Endothelial cell of umbilical vein (primary cell): ENCODE measurements around the gene LSM3. TPM values are rescaled to one million over a fixed set of nuclear protein-coding genes. Genes with fewer than 3 reads are reported as not detected.

Source experiments
- BruUV-seq: library from RNA; stranded (reverse); fragments of 400-500 nt; replicated peaks from 2 replicates; lab custom pipeline; 2021; lab: Mats Ljungman, UMichigan
- CTCF ChIA-PET: fragments of 300-600, 350-600 bp; sonication (Branson Sonifier 250); formaldehyde crosslinking; loops from one replicate; lab custom pipeline; 2021; ENCODE audit warnings: antibody characterized with exemption, inconsistent platforms; lab: Charles Lee
- POLR2A ChIA-PET: fragments of 300-600, 350-600 bp; sonication (Branson Sonifier 250); formaldehyde crosslinking; loops from one replicate; lab custom pipeline; 2021; ENCODE audit warnings: antibody characterized with exemption, inconsistent platforms; lab: Charles Lee
- DNase-seq: peaks from one replicate; pipeline ENCODE4 v3.0.0-alpha.2; 2011; ENCODE audit warnings: low read depth, low spot score
- FAIRE-seq: peaks from 2 replicates; lab custom pipeline; 2011; peaks lifted over from hg19 to GRCh38; lab: Jason Lieb, UNC
- H2AFZ ChIP-seq: 2 replicates; pipeline ENCODE4 v1.6.0; 2012; ENCODE audit warnings: low read depth, low read length, control low read depth, inconsistent platforms
- H3K27ac ChIP-seq: 2 replicates; pipeline ENCODE4 v1.5.1; 2011; ENCODE audit warnings: low read depth, mild to moderate bottlenecking, control low read depth, low read length, moderate library complexity; ENCODE audit not compliant: insufficient read depth
- H3K27me3 ChIP-seq, 2 experiments: 2 replicates each; pipeline versions ENCODE4 v1.6.0 to v1.6.1; 2011; ENCODE audit warnings: low read length in 2 of 2, mixed read lengths in 1 of 2; ENCODE audit not compliant: control insufficient read depth in 2 of 2, insufficient read depth in 2 of 2
- H3K36me3 ChIP-seq, 2 experiments: 2 replicates in 1 of 2; 3 replicates in 1 of 2; pipeline ENCODE4 v1.5.1; 2011; ENCODE audit warnings: low read length in 2 of 2, mild to moderate bottlenecking in 1 of 2, moderate library complexity in 1 of 2; ENCODE audit not compliant: control insufficient read depth in 2 of 2, insufficient read depth in 2 of 2; ENCODE audit errors: extremely low read depth in 1 of 2
- H3K4me1 ChIP-seq: 3 replicates; pipeline ENCODE4 v1.5.1; 2011; ENCODE audit warnings: mild to moderate bottlenecking, low read length; ENCODE audit not compliant: control insufficient read depth, insufficient read depth; ENCODE audit errors: extremely low read depth
- H3K4me2 ChIP-seq: 2 replicates; pipeline ENCODE4 v1.6.1; 2011; ENCODE audit warnings: low read length, control low read depth, mixed read lengths; ENCODE audit not compliant: insufficient read depth
- H3K4me3 ChIP-seq, 3 experiments: fragments of 200-600 bp in 1 of 3; sonication (generic), shearing (Covaris generic) in 1 of 3; replicated peaks in 1 of 3; 2 replicates each; pipeline ENCODE4 v1.5.1; 2011 to 2016; ENCODE audit warnings: control low read depth in 3 of 3, low read length in 3 of 3, mild to moderate bottlenecking in 2 of 3, inconsistent platforms in 1 of 3, low read depth in 1 of 3, moderate library complexity in 1 of 3; ENCODE audit not compliant: insufficient read depth in 1 of 3
- H3K79me2 ChIP-seq: 2 replicates; pipeline ENCODE4 v1.6.0; 2012; ENCODE audit warnings: low read length, inconsistent platforms; ENCODE audit not compliant: control insufficient read depth, insufficient read depth
- H3K9ac ChIP-seq: replicated peaks from 2 replicates; pipeline ENCODE3; 2011; ENCODE audit warnings: low read length, control low read depth; ENCODE audit not compliant: insufficient read depth; ENCODE audit errors: extremely low read depth
- H3K9me1 ChIP-seq: replicated peaks from 3 replicates; pipeline ENCODE4 v1.6.0; 2011; ENCODE audit warnings: mild to moderate bottlenecking, low read length; ENCODE audit not compliant: control insufficient read depth, insufficient read depth; ENCODE audit errors: extremely low read depth
- H3K9me3 ChIP-seq: replicated peaks from 2 replicates; pipeline ENCODE4 v1.5.1; 2012; ENCODE audit warnings: low read length, inconsistent platforms; ENCODE audit not compliant: control insufficient read depth, insufficient read depth
- H4K20me1 ChIP-seq: replicated peaks from 2 replicates; pipeline ENCODE3; 2011; ENCODE audit warnings: mild to moderate bottlenecking, low read length; ENCODE audit not compliant: control insufficient read depth, insufficient read depth; ENCODE audit errors: extremely low read depth
- EZH2 ChIP-seq: IDR thresholded peaks from 2 replicates; pipeline ENCODE4 v1.6.1; 2012; ENCODE audit warnings: borderline replicate concordance, low read depth, mild to moderate bottlenecking, moderate library complexity, low read length, inconsistent platforms; ENCODE audit not compliant: severe bottlenecking
- FOS ChIP-seq: IDR thresholded peaks from 2 replicates; pipeline ENCODE4 v1.6.1; 2011; ENCODE audit warnings: mild to moderate bottlenecking, low read length, moderate library complexity, borderline replicate concordance; ENCODE audit not compliant: insufficient read depth
- GATA2 ChIP-seq: IDR thresholded peaks from 2 replicates; pipeline ENCODE4 v1.7.0; 2011; ENCODE audit warnings: low read depth, mild to moderate bottlenecking, moderate library complexity, mixed read lengths, low read length; ENCODE audit not compliant: insufficient read length, insufficient read depth
- JUN ChIP-seq: IDR thresholded peaks from 2 replicates; pipeline ENCODE4 v1.6.1; 2011; ENCODE audit warnings: borderline replicate concordance, low read depth; ENCODE audit not compliant: insufficient read length, insufficient read depth
- MYC ChIP-seq: IDR thresholded peaks from one replicate; pipeline ENCODE4 v1.6.1; 2011; ENCODE audit warnings: mild to moderate bottlenecking, low read depth, low read length
- POLR2A ChIP-seq: IDR thresholded peaks from 2 replicates; pipeline ENCODE4 v1.6.1; 2012; ENCODE audit warnings: low read depth, mild to moderate bottlenecking, control low read depth, low read length
- POLR2AphosphoS5 ChIP-seq: IDR thresholded peaks from 2 replicates; pipeline ENCODE4 v1.6.1; 2012; ENCODE audit warnings: low read depth, mild to moderate bottlenecking, control low read depth, low read length, moderate library complexity; ENCODE audit not compliant: insufficient read depth
- dilution Hi-C: fragments of 300-500 bp; cut with MboI; formaldehyde crosslinking; loops from one replicate; pipeline ENCODE4 v1.15.0; 2019; ENCODE audit warnings: low sequenced_read_pairs; ENCODE audit not compliant: extremely low pct_ligation_motif_present
- intact Hi-C: fragments of 100-400 bp; cut with micrococcal nuclease; formaldehyde crosslinking; loops from one replicate; pipeline ENCODE4 v1.10.0; 2022
- polyA plus RNA-seq, 4 experiments: library from polyadenylated mRNA; depleted of rRNA in 3 of 4; stranded (reverse) in 3 of 4; unstranded in 1 of 4; fragments of >200 nt; gene quantifications; 2 replicates each; pipeline versions ENCODE4 v1.2.1 to v1.2.3, GENCODE V29; 2011 to 2012; ENCODE audit warnings: missing spikeins in 1 of 4
- total RNA-seq: library from RNA; stranded (reverse); gene quantifications from 2 replicates; pipeline ENCODE4 v1.2.3, GENCODE V29; 2021
- TF ChIP-seq, protein P1 (sequence below): IDR thresholded peaks from 2 replicates; pipeline ENCODE4 v1.6.1; 2011; ENCODE audit not compliant: insufficient read depth, insufficient read length
- TF ChIP-seq, protein P2 (sequence below), 2 donors: IDR thresholded peaks; 1 replicate in 1 of 2; 2 replicates in 1 of 2; pipeline ENCODE4 v1.5.1; 2011; ENCODE audit warnings: low read length in 2 of 2, mild to moderate bottlenecking in 2 of 2, moderate library complexity in 2 of 2, control low read depth in 1 of 2, inconsistent platforms in 1 of 2, low read depth in 1 of 2; ENCODE audit not compliant: insufficient read depth in 1 of 2; ENCODE audit errors: extremely low read depth in 1 of 2

Gene LSM3
- total and polyA plus RNA-seq, 2 donors (not counting 3 experiments of a cell fraction or from before 2014, with no cell fraction given), result 4.4 to 13.0 TPM

DNA sequence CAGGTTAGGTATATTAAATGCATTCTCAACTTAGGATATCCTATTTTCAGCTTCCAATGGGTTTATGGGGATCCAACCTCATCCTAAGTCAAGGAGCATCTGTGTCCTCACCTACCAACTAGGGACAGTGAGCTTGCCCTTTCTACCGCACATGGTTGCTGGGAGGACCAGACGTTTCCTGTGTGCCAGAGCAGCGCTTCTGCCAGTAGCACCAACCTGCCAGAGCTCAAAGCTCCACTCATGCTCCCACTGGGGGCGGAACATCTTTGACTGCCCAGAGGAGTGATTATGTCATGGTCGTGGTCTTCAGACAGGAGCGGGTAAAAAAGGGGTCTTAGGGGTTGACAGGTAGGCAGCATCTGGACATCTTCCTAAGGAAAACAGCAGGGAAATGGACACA lies 25.0 kb upstream of the LSM3 start:
- peaks cover 2% of the 10 kb centered on the region for H3K4me1 ChIP-seq
- no peaks in the 10 kb centered on the region for H3K79me2 ChIP-seq
- H3K4me2 ChIP-seq, result no peak overlapping the region
- no peaks in the 10 kb centered on the region for H4K20me1 ChIP-seq
- H3K9me3 ChIP-seq, result no peaks in the 10 kb centered on the region
- no peak overlapping the region for H2AFZ ChIP-seq
- CTCF ChIA-PET, result interaction anchor here (1.2 to 2.3 kb wide), 4 partner anchors 9 to 257 kb away, joined by 5 to 8 read pairs (median 6); no protein-coding TSS in a partner anchor
- no peaks in the 10 kb centered on the region for H3K9me1 ChIP-seq
- BruUV-seq, result no TSS peak
- no peak for DNase-seq
- H3K9ac ChIP-seq, result no peak overlapping the region
- no peak overlapping the region for H3K27ac ChIP-seq
- FAIRE-seq, result no peak
- H3K36me3 ChIP-seq, result peaks cover 12 to 26% of the 10 kb centered on the region in 2 experiments
- dilution Hi-C loops (no loop called here), intact Hi-C loops (no loop called here)
- no peaks in the 10 kb centered on the region for H3K27me3 ChIP-seq
- TF ChIP-seq EZH2 (no peak), MYC (no peak), POLR2A (no peak), GATA2 (no peak), POLR2AphosphoS5 (no peak), JUN (no peak), FOS (no peak)
- TF ChIP-seq, protein P1, sequence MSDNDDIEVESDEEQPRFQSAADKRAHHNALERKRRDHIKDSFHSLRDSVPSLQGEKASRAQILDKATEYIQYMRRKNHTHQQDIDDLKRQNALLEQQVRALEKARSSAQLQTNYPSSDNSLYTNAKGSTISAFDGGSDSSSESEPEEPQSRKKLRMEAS, result no peak
- TF ChIP-seq, protein P2, sequence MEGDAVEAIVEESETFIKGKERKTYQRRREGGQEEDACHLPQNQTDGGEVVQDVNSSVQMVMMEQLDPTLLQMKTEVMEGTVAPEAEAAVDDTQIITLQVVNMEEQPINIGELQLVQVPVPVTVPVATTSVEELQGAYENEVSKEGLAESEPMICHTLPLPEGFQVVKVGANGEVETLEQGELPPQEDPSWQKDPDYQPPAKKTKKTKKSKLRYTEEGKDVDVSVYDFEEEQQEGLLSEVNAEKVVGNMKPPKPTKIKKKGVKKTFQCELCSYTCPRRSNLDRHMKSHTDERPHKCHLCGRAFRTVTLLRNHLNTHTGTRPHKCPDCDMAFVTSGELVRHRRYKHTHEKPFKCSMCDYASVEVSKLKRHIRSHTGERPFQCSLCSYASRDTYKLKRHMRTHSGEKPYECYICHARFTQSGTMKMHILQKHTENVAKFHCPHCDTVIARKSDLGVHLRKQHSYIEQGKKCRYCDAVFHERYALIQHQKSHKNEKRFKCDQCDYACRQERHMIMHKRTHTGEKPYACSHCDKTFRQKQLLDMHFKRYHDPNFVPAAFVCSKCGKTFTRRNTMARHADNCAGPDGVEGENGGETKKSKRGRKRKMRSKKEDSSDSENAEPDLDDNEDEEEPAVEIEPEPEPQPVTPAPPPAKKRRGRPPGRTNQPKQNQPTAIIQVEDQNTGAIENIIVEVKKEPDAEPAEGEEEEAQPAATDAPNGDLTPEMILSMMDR (IDR thresholded peaks at IDR 0.05; ENCODE audit: extremely low read depth in 1 of 2, insufficient read depth in 1 of 2, low read depth in 1 of 2, low read length in 2 of 2), result no peak
- POLR2A ChIA-PET, result no interaction called here
- H3K4me3 ChIP-seq, result no peak overlapping the region
